GM12892 (cell line): Measurements from ENCODE around the gene CACNA1C.

Source experiments
- POLR2A ChIP-seq: IDR thresholded peaks from 2 replicates; pipeline ENCODE4 v1.6.1; 2011; ENCODE audit warnings: low read depth, low read length, control low read depth
- POLR2AphosphoS5 ChIP-seq: IDR thresholded peaks from 2 replicates; pipeline ENCODE4 v1.6.1; 2011; ENCODE audit warnings: low read depth, low read length, control low read depth

DNA sequence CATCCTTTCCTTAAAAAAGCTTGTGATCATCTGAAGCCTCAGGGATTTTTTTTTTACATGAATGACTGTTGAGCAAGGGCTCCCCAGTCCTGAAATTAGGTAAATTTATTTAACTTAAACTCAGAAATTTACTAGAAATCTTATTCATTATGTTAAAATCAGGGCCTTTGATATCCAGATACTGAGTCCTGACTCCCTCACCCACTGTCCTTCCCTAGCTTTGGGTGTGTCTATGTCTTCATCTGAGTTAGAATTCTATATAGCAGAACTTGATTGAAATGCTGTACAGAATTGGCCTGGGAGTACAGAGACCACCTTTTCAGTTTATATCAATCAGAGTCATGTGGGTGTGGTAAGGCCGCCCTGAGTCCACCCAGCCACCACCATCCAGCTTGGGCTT is 260.0 kb downstream of the CACNA1C start:
- no peak for TF ChIP-seq POLR2A
- no peak for TF ChIP-seq POLR2AphosphoS5
